GM13977 (cell line): ENCODE data around the gene RREB1.

ENCODE experiments used
- DNase-seq: peaks from one replicate; pipeline ENCODE4 v3.0.0; 2012; ENCODE audit warnings: low spot score
- in situ Hi-C: fragments of 300-500 bp; cut with MboI; formaldehyde crosslinking; loops from one replicate; pipeline ENCODE4 v1.12.0; 2022; ENCODE audit warnings: low sequenced_read_pairs, low pct_unique_long_range_greater_than_20kb, mixed read lengths, inconsistent platforms; ENCODE audit not compliant: unreplicated experiment
- TF ChIP-seq, protein P1 (sequence below): IDR thresholded peaks from 2 replicates; pipeline ENCODE4 v1.5.1; 2012; ENCODE audit warnings: mild to moderate bottlenecking, control low read depth; ENCODE audit not compliant: insufficient read depth; ENCODE audit errors: extremely low read depth, missing control alignments

The RREB1 gene

DNA sequence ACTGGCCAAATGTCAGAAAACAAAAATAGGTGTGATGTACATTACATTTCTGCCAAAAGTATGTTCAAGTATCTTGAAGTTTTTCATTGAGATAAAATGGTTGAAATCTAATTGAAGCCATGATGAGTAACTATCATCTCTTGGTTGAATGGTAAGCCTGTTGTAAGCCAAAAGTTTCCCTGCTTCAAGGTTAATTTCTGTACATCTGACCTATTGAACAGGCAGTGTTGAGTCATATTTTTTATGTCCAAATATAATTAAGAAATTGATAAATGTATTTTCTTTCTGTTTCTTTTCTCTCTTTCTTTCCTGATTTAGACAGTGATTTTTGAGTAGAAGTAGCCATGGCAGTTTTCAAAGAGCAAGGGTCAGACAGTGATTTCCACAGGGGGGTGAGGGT, 4.4 kb downstream of the RREB1 start:
- in situ Hi-C loops, result no loop called here
- DNase-seq, result no peak
- TF ChIP-seq, protein P1, sequence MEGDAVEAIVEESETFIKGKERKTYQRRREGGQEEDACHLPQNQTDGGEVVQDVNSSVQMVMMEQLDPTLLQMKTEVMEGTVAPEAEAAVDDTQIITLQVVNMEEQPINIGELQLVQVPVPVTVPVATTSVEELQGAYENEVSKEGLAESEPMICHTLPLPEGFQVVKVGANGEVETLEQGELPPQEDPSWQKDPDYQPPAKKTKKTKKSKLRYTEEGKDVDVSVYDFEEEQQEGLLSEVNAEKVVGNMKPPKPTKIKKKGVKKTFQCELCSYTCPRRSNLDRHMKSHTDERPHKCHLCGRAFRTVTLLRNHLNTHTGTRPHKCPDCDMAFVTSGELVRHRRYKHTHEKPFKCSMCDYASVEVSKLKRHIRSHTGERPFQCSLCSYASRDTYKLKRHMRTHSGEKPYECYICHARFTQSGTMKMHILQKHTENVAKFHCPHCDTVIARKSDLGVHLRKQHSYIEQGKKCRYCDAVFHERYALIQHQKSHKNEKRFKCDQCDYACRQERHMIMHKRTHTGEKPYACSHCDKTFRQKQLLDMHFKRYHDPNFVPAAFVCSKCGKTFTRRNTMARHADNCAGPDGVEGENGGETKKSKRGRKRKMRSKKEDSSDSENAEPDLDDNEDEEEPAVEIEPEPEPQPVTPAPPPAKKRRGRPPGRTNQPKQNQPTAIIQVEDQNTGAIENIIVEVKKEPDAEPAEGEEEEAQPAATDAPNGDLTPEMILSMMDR, result no peak

DNA sequence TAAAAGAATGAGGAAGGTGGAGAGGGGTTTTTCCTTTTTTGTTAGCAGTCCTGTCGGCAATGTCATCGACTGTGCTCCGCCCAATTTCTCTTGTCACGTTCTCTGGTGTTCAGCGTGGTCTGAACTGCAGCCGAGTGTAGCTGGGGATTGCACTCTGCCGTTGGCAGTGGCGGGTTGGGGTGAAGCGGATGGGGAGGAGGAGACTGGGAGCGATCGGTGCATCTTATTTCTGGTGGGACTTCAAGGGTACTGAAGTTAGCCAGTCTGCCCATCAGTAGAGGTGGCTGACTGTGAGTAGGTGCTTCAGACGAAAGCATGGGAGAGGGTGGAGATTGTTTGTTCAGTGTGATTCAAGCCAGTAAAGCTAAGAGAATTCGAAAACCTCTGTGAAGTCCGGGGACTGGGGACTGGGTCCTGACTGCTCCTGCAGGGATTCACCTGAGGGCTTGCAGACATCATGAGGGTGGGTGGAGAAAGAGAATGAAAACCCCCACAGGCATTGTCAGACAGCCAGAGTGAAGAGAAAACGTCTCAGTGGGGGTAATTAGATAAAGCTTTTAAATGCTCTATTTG, 5.1 kb downstream of the RREB1 start:
- DNase-seq, result peak; percentile 38
- TF ChIP-seq, protein P1, result no peak
- in situ Hi-C loops, result no loop called here

DNA sequence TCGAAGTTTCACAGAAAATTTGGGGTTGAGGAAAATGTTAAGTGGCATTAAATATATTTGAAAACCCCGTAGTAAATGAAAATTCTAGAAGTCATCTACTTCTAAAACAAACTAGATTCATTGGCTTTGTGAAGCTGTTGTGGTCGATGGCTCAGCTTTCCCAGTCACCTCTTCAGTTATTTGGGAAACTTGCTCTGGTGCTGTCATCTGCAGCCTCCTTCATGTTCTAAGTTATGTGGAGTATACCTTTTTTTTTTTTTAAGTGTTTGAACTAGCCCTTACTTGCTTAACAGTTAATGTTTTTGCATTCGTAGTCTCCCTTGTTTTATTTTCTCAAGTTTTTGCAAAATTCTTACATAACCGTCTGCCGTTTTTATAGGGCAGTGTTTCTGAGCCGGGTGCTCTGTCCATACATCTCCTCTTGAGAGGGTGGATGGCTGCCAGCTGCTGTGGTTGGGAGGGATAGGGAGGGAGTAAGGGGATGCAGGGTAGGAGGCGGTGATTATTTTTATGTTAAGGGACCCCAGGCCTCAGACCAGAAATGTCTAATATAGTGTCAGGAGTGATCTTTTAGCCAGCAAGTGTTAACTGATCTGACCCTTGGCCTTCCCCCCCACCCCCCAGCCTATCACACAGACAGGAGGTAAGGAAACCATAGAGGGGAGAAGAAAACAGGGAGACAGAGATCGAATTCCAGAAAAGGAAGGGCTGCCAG, 7.1 kb downstream of the RREB1 start:
- in situ Hi-C loops, result no loop called here
- TF ChIP-seq, protein P1, result no peak
- DNase-seq, result no peak

DNA sequence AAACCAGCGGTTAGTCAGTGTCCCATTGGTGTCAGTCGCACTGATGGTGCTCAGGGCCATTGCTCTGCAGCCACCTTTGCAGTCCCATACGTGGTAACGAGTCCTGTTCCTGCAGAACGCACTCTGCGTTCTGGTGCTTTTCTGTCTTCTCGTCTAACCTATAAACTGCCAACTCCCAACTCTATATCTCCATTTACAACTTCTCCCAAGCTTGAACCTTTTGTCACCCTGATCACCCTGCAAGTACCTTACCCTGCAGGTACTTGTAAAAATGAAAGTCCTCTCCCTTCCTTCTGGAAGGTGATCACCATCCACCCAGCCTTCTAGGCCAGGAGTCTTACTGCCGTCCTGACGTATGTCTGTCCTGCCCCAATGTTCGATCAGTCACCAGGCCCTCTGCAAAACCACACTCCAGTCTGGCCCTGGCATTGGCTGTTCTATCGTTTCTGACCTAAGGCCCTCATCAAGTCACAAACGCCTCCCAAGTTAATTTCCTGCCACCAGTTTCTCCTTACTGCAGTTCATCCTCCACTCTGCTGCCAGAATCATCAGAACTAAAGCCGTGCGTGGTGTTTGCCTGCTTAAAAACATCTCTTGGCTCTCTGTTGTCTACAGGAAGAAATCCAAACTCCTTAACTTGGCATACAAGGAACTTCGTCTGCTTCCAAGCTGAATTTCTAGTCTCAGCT, 7.9 kb downstream of the RREB1 start:
- in situ Hi-C loops, result no loop called here
- TF ChIP-seq, protein P1, result no peak
- no peak for DNase-seq

DNA sequence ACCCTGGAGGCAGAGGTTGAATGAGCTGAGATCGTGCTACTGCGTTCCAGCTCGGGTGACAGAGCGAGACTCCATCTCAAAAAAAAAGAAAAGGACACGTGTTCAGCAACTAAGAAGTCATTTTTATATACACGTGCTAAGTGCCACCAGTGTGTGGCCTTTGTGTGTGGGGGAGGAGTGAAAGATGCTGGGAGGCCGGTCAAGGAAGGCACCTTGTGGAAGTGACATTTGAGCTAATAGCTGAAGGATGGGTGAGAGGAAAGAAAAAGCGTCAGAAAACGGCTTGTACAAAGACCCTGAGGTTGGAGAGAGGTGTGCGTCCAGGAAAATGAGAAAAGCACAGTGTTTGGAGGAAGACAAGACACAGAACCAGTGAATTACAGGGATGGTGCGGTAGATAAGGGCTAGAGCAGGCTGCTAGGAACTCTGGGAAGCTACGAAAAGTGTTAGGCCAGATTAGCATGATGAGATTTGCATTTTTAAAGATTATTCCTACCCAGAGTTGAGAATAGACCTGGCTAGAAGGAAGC, 11.6 kb downstream of the RREB1 start:
- in situ Hi-C loops, result no loop called here
- no peak for DNase-seq
- TF ChIP-seq, protein P1, result no peak

DNA sequence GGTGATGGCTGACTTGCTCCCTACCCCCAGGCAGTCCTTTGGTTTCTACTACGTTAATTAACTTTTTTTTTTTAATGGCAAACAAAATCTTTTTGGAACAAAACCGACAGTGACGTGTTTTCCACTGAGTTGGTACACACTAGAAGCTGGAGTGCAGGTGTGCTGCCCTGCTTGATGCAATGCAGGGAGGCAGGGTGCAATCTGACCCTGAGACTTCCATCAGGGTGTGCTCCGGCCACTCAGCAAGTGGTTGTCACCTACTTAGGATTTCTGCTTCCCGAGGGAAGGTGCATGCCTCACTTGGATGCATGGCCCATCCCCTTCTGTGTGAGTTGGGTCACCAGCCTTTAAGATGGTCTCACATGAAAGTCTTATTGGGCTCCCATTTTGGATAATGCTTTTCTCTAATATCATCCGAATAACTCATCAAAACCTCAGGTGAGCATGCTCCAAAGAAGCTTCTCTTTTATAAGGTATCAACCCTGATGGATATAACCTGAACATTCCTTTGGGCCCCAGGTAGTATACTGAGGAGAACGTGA, 14.0 kb downstream of the RREB1 start:
- in situ Hi-C loops, result no loop called here

More for the DNA sequence above, 14.0 kb downstream of the RREB1 start:
- TF ChIP-seq, protein P1, result no peak
- no peak for DNase-seq
